ENCODE results near the gene ZFHX3. TPM values are rescaled to one million over a fixed set of nuclear protein-coding genes. Genes with fewer than 3 reads are reported as not detected.

ZFHX3 gene
- total and polyA plus RNA-seq, 2 donors (not counting 1 experiment from before 2014, with no cell fraction given): 0.54 to 6.6 TPM

DNA sequence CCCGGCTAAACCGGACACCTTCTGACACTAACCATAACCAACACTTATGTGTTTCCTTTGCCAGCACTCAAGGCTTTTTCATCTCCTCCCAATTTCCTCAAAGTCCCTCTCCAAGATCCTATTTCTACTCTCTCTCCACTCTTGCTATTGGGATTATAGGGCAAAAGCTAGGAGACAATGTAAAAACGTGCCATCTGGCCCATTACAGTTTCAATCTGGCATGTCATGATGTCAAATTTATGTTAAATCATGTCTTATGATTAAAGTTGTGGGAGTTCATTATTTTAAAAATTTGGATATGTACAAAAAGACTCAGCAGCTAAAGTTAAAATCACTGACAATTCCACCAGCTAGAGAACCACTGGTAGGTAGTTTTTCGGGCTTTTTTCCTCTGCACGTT lies 77.3 kb downstream of the ZFHX3 start:
- H3K4me1 Mint-ChIP-seq: no peaks in the 10 kb centered on the region
- H4K20me1 ChIP-seq (ENCODE audit: control insufficient read depth, insufficient read depth, low read length, poor library complexity, severe bottlenecking): no peaks in the 10 kb centered on the region
- H2AFZ ChIP-seq (ENCODE audit: insufficient read depth, low read depth, low read length, poor library complexity, severe bottlenecking): no peak overlapping the region
- no peak overlapping the region for H3K27ac ChIP-seq (ENCODE audit: low read length in 2 of 2)
- H3K27ac Mint-ChIP-seq: no peak overlapping the region
- no peaks in the 10 kb centered on the region for H3K36me3 ChIP-seq (replicated peaks in 1 of 2; ENCODE audit: control extremely low read depth in 1 of 2, control insufficient read depth in 1 of 2, extremely low read depth in 1 of 2, insufficient read depth in 2 of 2, low read length in 1 of 2)
- H3K27me3 ChIP-seq (replicated peaks in 1 of 4; ENCODE audit: control extremely low read depth in 1 of 4, control insufficient read depth in 3 of 4, insufficient read depth in 4 of 4, low read length in 3 of 4): no peaks in the 10 kb centered on the region
- intact Hi-C loops (cut with micrococcal nuclease): no loop called here
- H3K9me3 ChIP-seq (ENCODE audit: control extremely low read depth in 1 of 3, control insufficient read depth in 2 of 3, insufficient read depth in 1 of 3, low read length in 2 of 3): no peaks in the 10 kb centered on the region
- CTCF ChIA-PET: no interaction called here
- no peak for DNase-seq
- H3K4me3 Mint-ChIP-seq: no peak overlapping the region
- no peaks in the 10 kb centered on the region for H3K4me1 ChIP-seq (ENCODE audit: control insufficient read depth in 2 of 2, insufficient read depth in 2 of 2, low read length in 2 of 2)
- no peak overlapping the region for H3K9ac ChIP-seq (ENCODE audit: low read length)
- TF ChIP-seq, protein P1, sequence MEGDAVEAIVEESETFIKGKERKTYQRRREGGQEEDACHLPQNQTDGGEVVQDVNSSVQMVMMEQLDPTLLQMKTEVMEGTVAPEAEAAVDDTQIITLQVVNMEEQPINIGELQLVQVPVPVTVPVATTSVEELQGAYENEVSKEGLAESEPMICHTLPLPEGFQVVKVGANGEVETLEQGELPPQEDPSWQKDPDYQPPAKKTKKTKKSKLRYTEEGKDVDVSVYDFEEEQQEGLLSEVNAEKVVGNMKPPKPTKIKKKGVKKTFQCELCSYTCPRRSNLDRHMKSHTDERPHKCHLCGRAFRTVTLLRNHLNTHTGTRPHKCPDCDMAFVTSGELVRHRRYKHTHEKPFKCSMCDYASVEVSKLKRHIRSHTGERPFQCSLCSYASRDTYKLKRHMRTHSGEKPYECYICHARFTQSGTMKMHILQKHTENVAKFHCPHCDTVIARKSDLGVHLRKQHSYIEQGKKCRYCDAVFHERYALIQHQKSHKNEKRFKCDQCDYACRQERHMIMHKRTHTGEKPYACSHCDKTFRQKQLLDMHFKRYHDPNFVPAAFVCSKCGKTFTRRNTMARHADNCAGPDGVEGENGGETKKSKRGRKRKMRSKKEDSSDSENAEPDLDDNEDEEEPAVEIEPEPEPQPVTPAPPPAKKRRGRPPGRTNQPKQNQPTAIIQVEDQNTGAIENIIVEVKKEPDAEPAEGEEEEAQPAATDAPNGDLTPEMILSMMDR (IDR thresholded peaks at IDR 0.05): no peak
- no peak for ATAC-seq (ENCODE audit: low read depth)
- POLR2A ChIA-PET: no interaction called here
- 89% methylated on average over 2 of the region's 5 CpGs for WGBS (ENCODE audit: insufficient coverage)
- no peak overlapping the region for H3K4me3 ChIP-seq (ENCODE audit: control extremely low read depth in 1 of 5, extremely low read depth in 1 of 5, insufficient read depth in 1 of 5, low read depth in 2 of 5, low read length in 4 of 5)
- no peak overlapping the region for H3K4me2 ChIP-seq (replicated peaks; ENCODE audit: low read depth, low read length, poor library complexity, severe bottlenecking)
- H3K27me3 Mint-ChIP-seq: no peaks in the 10 kb centered on the region
- H3K79me2 ChIP-seq (ENCODE audit: control insufficient read depth, insufficient read depth, low read length): no peaks in the 10 kb centered on the region
- H3K9me3 Mint-ChIP-seq (ENCODE audit: insufficient read depth): no peaks in the 10 kb centered on the region

GRCh38 chr16:72969812-72970211 lies 78.1 kb downstream of the ZFHX3 start:
- 94% methylated on average over 6 of the region's 9 CpGs for WGBS (ENCODE audit: insufficient coverage)
- TF ChIP-seq EZH2 (IDR thresholded peaks at IDR 0.05; ENCODE audit: borderline replicate concordance, insufficient read depth, low read depth, low read length, poor library complexity, severe bottlenecking): no peak
- TF ChIP-seq, protein P1 (IDR thresholded peaks at IDR 0.05): no peak

More at GRCh38 chr16:72969812-72970211, 78.1 kb downstream of the ZFHX3 start:
- ATAC-seq (ENCODE audit: low read depth) (no peak), DNase-seq (no peak)
- intact Hi-C loops (cut with micrococcal nuclease): no loop called here
- CTCF ChIA-PET: no interaction called here
- no peak overlapping the region for H3K27ac ChIP-seq (ENCODE audit: low read length in 2 of 2)
- no peaks in the 10 kb centered on the region for H3K79me2 ChIP-seq (ENCODE audit: control insufficient read depth, insufficient read depth, low read length)
- H4K20me1 ChIP-seq (ENCODE audit: control insufficient read depth, insufficient read depth, low read length, poor library complexity, severe bottlenecking): no peaks in the 10 kb centered on the region
- H2AFZ ChIP-seq (ENCODE audit: insufficient read depth, low read depth, low read length, poor library complexity, severe bottlenecking): no peak overlapping the region
- no peak overlapping the region for H3K4me3 ChIP-seq (ENCODE audit: control extremely low read depth in 1 of 5, extremely low read depth in 1 of 5, insufficient read depth in 1 of 5, low read depth in 2 of 5, low read length in 4 of 5)
- no peaks in the 10 kb centered on the region for H3K9me3 Mint-ChIP-seq (ENCODE audit: insufficient read depth)
- no peaks in the 10 kb centered on the region for H3K27me3 ChIP-seq (replicated peaks in 1 of 4; ENCODE audit: control extremely low read depth in 1 of 4, control insufficient read depth in 3 of 4, insufficient read depth in 4 of 4, low read length in 3 of 4)
- H3K36me3 ChIP-seq (replicated peaks in 1 of 2; ENCODE audit: control extremely low read depth in 1 of 2, control insufficient read depth in 1 of 2, extremely low read depth in 1 of 2, insufficient read depth in 2 of 2, low read length in 1 of 2): no peaks in the 10 kb centered on the region
- no peaks in the 10 kb centered on the region for H3K4me1 Mint-ChIP-seq
- H3K9ac ChIP-seq (ENCODE audit: low read length): no peak overlapping the region
- H3K4me2 ChIP-seq (replicated peaks; ENCODE audit: low read depth, low read length, poor library complexity, severe bottlenecking): no peak overlapping the region
- no peaks in the 10 kb centered on the region for H3K4me1 ChIP-seq (ENCODE audit: control insufficient read depth in 2 of 2, insufficient read depth in 2 of 2, low read length in 2 of 2)
- H3K27ac Mint-ChIP-seq: no peak overlapping the region
- no peaks in the 10 kb centered on the region for H3K27me3 Mint-ChIP-seq
- H3K9me3 ChIP-seq (ENCODE audit: control extremely low read depth in 1 of 3, control insufficient read depth in 2 of 3, insufficient read depth in 1 of 3, low read length in 2 of 3): no peaks in the 10 kb centered on the region
- POLR2A ChIA-PET: no interaction called here
- no peak overlapping the region for H3K4me3 Mint-ChIP-seq

All from B cell (primary cell).